ENCODE results near the gene HS3ST6. TPM values are rescaled to one million over a fixed set of nuclear protein-coding genes. Genes with fewer than 3 reads are reported as not detected.

The HS3ST6 gene
- total and polyA plus RNA-seq, 2 of the 13 experiments (the other 11 are each of a cell fraction or from before 2014, with no cell fraction given) = not detected

GRCh38 chr16:1964506-1965395 lies 46.5 kb upstream of the HS3ST6 start, which contains the start of gene RPS2 (continued):
- TF ChIP-seq ZSCAN22 (CRISPR knock-in tag; IDR thresholded peaks at IDR 0.05) = no peak
- no peak for TF ChIP-seq MAFG (CRISPR knock-in tag; IDR thresholded peaks at IDR 0.05)
- TF ChIP-seq, protein P1, sequence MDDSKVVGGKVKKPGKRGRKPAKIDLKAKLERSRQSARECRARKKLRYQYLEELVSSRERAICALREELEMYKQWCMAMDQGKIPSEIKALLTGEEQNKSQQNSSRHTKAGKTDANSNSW (CRISPR knock-in tag; IDR thresholded peaks at IDR 0.05; ENCODE audit: borderline replicate concordance) = no peak; the same call in 1 of the 2 replicates
- TF ChIP-seq ZNF7 (CRISPR knock-in tag; IDR thresholded peaks at IDR 0.05) = no peak
- 0 out of 2 replicates have a peak, but pooled peaks have one; percentile 79 for TF ChIP-seq ZNF235 (CRISPR knock-in tag; IDR thresholded peaks at IDR 0.05; ENCODE audit: borderline replicate concordance)
- peak; percentile 60 for TF ChIP-seq XBP1 (CRISPR knock-in tag; IDR thresholded peaks at IDR 0.05)
- TF ChIP-seq TRIM24 (CRISPR knock-in tag; IDR thresholded peaks at IDR 0.05) = no peak
- TF ChIP-seq NR1H2 (CRISPR knock-in tag; IDR thresholded peaks at IDR 0.05; ENCODE audit: borderline replicate concordance, low read depth) = 0 out of 2 replicates have a peak, but pooled peaks have one; percentile 19
- 0 out of 2 replicates have a peak, but pooled peaks have one; percentile 7 for TF ChIP-seq ZNF629 (CRISPR knock-in tag; conservative IDR thresholded peaks at IDR 0.05)
- no peak for TF ChIP-seq ZNF354B (CRISPR knock-in tag; IDR thresholded peaks at IDR 0.05)
- TF ChIP-seq REL (CRISPR knock-in tag; conservative IDR thresholded peaks at IDR 0.05) = no peak
- no peak for TF ChIP-seq CBX2 (IDR thresholded peaks at IDR 0.05; ENCODE audit: low read depth, low read length)
- TF ChIP-seq CBX2 (CRISPR knock-in tag; IDR thresholded peaks at IDR 0.05; ENCODE audit: low read depth) = no peak
- peak; percentile 87 for TF ChIP-seq HDAC1 (CRISPR knock-in tag; IDR thresholded peaks at IDR 0.05)
- no peak for TF ChIP-seq MIER2 (CRISPR knock-in tag; IDR thresholded peaks at IDR 0.05)
- TF ChIP-seq ZNF780A (CRISPR knock-in tag; IDR thresholded peaks at IDR 0.05) = no peak
- TF ChIP-seq, protein P2, sequence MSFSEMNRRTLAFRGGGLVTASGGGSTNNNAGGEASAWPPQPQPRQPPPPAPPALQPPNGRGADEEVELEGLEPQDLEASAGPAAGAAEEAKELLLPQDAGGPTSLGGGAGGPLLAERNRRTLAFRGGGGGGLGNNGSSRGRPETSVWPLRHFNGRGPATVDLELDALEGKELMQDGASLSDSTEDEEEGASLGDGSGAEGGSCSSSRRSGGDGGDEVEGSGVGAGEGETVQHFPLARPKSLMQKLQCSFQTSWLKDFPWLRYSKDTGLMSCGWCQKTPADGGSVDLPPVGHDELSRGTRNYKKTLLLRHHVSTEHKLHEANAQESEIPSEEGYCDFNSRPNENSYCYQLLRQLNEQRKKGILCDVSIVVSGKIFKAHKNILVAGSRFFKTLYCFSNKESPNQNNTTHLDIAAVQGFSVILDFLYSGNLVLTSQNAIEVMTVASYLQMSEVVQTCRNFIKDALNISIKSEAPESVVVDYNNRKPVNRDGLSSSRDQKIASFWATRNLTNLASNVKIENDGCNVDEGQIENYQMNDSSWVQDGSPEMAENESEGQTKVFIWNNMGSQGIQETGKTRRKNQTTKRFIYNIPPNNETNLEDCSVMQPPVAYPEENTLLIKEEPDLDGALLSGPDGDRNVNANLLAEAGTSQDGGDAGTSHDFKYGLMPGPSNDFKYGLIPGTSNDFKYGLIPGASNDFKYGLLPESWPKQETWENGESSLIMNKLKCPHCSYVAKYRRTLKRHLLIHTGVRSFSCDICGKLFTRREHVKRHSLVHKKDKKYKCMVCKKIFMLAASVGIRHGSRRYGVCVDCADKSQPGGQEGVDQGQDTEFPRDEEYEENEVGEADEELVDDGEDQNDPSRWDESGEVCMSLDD (CRISPR knock-in tag; IDR thresholded peaks at IDR 0.05; ENCODE audit: borderline replicate concordance) = 0 out of 2 replicates have a peak, but pooled peaks have one; percentile 46
- TF ChIP-seq, protein P3, sequence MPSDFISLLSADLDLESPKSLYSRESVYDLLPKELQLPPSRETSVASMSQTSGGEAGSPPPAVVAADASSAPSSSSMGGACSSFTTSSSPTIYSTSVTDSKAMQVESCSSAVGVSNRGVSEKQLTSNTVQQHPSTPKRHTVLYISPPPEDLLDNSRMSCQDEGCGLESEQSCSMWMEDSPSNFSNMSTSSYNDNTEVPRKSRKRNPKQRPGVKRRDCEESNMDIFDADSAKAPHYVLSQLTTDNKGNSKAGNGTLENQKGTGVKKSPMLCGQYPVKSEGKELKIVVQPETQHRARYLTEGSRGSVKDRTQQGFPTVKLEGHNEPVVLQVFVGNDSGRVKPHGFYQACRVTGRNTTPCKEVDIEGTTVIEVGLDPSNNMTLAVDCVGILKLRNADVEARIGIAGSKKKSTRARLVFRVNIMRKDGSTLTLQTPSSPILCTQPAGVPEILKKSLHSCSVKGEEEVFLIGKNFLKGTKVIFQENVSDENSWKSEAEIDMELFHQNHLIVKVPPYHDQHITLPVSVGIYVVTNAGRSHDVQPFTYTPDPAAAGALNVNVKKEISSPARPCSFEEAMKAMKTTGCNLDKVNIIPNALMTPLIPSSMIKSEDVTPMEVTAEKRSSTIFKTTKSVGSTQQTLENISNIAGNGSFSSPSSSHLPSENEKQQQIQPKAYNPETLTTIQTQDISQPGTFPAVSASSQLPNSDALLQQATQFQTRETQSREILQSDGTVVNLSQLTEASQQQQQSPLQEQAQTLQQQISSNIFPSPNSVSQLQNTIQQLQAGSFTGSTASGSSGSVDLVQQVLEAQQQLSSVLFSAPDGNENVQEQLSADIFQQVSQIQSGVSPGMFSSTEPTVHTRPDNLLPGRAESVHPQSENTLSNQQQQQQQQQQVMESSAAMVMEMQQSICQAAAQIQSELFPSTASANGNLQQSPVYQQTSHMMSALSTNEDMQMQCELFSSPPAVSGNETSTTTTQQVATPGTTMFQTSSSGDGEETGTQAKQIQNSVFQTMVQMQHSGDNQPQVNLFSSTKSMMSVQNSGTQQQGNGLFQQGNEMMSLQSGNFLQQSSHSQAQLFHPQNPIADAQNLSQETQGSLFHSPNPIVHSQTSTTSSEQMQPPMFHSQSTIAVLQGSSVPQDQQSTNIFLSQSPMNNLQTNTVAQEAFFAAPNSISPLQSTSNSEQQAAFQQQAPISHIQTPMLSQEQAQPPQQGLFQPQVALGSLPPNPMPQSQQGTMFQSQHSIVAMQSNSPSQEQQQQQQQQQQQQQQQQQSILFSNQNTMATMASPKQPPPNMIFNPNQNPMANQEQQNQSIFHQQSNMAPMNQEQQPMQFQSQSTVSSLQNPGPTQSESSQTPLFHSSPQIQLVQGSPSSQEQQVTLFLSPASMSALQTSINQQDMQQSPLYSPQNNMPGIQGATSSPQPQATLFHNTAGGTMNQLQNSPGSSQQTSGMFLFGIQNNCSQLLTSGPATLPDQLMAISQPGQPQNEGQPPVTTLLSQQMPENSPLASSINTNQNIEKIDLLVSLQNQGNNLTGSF (CRISPR knock-in tag; IDR thresholded peaks at IDR 0.05) = peak; percentile 56; the same call in 1 of the 2 replicates
- TF ChIP-seq TCF12 (IDR thresholded peaks at IDR 0.05) = no peak
- no peak for TF ChIP-seq TCF12 (CRISPR knock-in tag; IDR thresholded peaks at IDR 0.05)
- TF ChIP-seq ZNF724P (CRISPR knock-in tag; IDR thresholded peaks at IDR 0.05; ENCODE audit: borderline replicate concordance) = no peak; the same call in 1 of the 2 replicates
- TF ChIP-seq ZBTB3 (CRISPR knock-in tag; IDR thresholded peaks at IDR 0.05; ENCODE audit: borderline replicate concordance, low read depth) = no peak
- no peak for TF ChIP-seq CENPX (CRISPR knock-in tag; IDR thresholded peaks at IDR 0.05)
